Heart left ventricle (tissue), 13 donors: ENCODE data around the gene RNF224.

Source experiments
- POLR2A ChIP-seq, 2 donors: fragments of 450-650 bp; IDR thresholded peaks; one replicate each; pipeline ENCODE4 v1.6.1; 2017; ENCODE audit warnings: antibody characterized with exemption in 2 of 2, mild to moderate bottlenecking in 2 of 2, moderate library complexity in 2 of 2
- TF ChIP-seq, protein P1 (sequence below), 12 donors: fragments of 200-600 bp; sonication (generic) in 4 of 12; IDR thresholded peaks; one replicate each; pipeline versions ENCODE4 v1.5.0 to v1.8.0; 2018 to 2022; ENCODE audit warnings: antibody characterized with exemption in 12 of 12, mild to moderate bottlenecking in 5 of 12
- donor health status: ischemic (EF 13 %, LVEDD 7.1; RV severe dilation, severe dysfunction).
- donor health status: DM: no; HTN: yes; CAD: no.
- donor health status: DM: no; HTN: no; CAD: no.
- donor health status: ischemic (EF 25% LVEDD 6.9; RV normal size, moderate dysfunction).
- donor health status: ischemic (EF 25% LVEDD 5.7; RV mildly dilated, moderate dysfunction).
- donor health status: ischemic (EF 35%, LVEDD 5.7; RV mildly dilated, moderate dysfunction).
- donor health status: nonischemic (EF 11% LVEDD 7.7; RV severe dilation, severe dysfunction).
- donor health status: DM: yes; HTN: yes; CAD: no.
- donor health status: PGD.
- donor health status: ischemic (EF 29% LVEDD 5.4; RV normal size, mild dysfunction).
- donor health status: nonischemic (EF 23%, LVEDD 6.1; RV moderate dilation, normal function).

DNA sequence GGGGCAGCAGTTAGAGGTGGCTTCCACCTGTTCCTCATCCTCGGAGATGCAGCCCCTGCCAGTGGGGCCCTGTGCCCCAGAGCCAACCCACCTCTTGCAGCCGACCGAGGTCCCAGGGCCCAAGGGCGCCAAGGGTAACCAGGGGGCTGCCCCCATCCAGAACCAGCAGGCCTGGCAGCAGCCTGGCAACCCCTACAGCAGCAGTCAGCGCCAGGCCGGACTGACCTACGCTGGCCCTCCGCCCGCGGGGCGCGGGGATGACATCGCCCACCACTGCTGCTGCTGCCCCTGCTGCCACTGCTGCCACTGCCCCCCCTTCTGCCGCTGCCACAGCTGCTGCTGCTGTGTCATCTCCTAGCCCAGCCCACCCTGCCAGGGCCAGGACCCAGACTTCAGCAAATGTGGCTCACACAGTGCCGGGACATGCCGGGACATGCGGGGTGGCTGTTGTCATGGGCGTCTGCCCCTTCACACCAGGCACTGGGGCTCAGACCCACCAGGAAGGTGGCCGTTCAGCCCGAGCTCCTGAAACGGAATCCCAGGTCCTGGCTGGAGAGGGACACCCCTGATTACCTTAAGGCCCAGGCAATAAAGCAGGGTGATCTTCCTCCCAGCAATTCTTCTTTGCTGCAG is 1.5 kb upstream of the RNF224 start:
- TF ChIP-seq, protein P1, sequence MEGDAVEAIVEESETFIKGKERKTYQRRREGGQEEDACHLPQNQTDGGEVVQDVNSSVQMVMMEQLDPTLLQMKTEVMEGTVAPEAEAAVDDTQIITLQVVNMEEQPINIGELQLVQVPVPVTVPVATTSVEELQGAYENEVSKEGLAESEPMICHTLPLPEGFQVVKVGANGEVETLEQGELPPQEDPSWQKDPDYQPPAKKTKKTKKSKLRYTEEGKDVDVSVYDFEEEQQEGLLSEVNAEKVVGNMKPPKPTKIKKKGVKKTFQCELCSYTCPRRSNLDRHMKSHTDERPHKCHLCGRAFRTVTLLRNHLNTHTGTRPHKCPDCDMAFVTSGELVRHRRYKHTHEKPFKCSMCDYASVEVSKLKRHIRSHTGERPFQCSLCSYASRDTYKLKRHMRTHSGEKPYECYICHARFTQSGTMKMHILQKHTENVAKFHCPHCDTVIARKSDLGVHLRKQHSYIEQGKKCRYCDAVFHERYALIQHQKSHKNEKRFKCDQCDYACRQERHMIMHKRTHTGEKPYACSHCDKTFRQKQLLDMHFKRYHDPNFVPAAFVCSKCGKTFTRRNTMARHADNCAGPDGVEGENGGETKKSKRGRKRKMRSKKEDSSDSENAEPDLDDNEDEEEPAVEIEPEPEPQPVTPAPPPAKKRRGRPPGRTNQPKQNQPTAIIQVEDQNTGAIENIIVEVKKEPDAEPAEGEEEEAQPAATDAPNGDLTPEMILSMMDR (IDR thresholded peaks at IDR 0.05), result no peak
- TF ChIP-seq POLR2A (IDR thresholded peaks at IDR 0.05), result no peak
